ENCODE results near the gene NKTR.
A peak's percentile ranks its signal among the peaks of the same experiment; 100 is the strongest.

The NKTR gene

GRCh38 chr3:42662813-42663535 is 62.5 kb downstream of the NKTR start:
- DNase-seq = peak; percentile 49

DNA sequence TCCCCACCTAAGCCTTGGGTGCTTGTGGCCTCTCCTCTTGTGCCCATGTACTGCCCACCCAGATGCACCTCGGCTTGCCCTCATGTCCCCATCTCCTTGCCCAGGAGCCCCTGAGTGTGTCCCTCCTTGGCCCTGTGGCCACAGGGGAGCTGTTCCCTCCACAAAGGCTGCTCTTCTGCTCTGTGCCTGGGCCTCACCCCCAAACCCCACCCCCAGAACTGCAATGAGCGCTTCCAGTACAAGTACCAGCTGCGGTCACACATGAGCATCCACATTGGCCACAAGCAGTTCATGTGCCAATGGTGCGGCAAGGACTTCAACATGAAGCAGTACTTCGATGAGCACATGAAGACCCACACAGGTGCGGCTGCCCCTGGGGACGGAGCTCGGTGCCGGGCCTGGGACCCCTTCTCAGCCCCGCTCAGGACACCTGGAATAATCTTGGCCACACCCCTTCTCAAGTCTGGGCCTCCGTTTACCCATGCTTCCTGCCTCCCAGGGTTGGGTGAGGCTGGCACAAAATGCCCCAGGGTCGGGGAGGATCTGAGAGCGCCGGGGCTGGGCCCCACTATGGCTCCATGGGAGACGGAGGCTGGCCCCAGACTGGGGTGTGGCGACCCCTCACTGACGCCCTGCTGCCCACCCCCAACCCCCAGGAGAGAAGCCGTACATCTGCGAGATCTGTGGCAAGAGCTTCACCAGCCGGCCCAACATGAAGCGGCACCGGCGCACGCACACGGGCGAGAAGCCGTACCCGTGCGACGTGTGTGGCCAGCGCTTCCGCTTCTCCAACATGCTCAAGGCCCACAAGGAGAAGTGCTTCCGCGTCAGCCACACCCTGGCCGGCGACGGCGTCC is 63.3 kb downstream of the NKTR start:
- DNase-seq = peak; percentile 48

DNA sequence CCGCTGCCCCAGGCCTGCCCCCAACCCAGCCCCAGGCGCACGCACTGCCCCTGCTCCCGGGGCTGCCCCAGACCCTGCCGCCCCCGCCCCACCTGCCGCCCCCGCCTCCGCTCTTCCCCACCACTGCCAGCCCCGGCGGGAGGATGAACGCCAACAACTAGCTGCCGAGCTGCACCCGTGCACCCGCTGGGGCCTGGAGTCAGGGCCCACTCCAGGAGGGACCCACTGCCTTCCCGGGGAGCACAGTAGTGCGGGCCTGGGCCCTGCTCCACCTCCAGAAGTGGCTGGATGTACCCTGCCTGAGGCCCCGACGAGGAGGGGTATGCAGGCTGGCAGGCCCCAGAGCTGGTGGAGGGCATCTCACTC is 63.9 kb downstream of the NKTR start:
- peak; percentile 42 for DNase-seq

- DNase-seq = peak; percentile 51
These were observed 64.8 kb downstream of the NKTR start for GRCh38 chr3:42665050-42665878.

DNA sequence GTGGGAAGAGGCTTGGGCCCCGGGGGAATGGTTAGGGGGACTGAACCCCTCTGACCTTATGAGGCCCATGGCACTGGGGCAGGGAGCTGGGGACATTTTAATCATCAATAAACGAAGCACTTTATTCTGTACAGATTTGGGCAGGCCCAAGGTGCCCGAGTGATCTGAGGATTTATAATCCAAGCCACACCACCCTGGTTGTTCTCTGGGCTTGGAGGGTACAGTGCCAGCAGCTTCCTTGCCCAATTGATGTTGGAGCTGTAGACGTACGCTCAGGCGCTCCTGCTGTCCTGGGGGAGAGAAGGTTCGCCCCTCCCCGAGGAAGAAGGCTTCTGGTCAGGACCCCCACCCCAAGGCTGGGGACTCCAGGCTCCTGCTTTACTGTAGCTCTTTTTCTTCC is 65.5 kb downstream of the NKTR start:
- DNase-seq = peak; percentile 37

GRCh38 chr3:42666577-42666998 is 66.1 kb downstream of the NKTR start:
- peak; percentile 56 for DNase-seq

DNA sequence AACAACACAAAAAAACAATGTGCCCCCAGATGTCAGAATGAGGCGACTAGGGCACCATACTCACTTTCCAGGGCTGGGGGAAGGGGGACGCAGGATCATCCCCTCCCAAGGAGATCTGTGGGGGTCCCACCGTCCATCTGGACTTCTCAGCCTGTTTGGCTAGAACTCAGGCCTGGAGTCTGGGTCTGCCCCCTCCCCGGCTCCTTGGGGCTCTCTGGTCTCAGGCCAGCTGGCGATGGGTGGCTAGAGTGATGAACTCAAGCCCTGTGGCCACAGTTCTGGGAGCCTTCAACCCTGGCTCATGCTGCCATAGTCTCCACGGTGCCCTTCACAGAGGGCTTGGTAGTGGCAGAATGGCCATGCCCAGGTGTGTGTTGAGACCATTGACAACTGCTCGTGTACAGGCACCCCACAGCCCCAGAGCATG is 66.6 kb downstream of the NKTR start:
- DNase-seq = peak; percentile 43

GRCh38 chr3:42667523-42668412 is 67.3 kb downstream of the NKTR start:
- DNase-seq = peak; percentile 48

DNA sequence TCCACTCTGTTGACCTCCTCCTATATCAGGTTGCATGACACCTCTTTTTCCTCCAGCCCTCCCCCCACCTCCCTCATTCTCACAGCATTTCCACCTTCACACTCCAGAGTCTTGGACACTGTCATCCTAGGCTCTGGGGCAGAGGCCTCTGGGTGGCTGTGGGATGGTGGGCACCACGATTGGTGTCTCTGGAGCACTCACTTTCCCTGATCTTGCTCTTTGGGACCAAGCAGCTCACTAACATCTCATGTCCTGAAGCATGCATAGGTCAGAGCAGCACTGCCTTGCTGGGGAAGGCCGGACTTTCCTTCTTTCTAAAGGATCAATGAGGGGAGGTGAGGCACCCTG is 67.9 kb downstream of the NKTR start:
- no peak for DNase-seq

DNA sequence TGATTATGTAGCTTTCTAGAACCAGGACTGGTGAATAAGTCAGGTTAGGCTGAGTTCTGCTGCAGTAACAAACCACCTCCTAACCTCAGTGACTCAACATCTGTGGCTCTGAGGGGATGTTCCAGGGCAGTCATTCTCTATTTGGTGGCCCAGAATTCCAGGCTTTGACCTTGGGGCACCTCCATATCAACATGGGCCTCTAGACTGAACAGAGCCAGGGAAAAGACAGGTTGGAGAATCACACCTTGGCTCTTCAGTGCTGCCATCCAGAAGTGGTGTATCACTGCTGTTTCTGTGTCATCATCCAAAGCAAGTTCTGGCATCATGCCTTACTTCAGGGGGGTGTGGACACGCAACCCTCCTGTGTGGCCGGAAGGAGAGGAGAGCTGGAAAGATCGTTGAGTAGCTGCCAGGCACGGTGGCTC is 68.3 kb downstream of the NKTR start:
- peak; percentile 25 for DNase-seq

DNA sequence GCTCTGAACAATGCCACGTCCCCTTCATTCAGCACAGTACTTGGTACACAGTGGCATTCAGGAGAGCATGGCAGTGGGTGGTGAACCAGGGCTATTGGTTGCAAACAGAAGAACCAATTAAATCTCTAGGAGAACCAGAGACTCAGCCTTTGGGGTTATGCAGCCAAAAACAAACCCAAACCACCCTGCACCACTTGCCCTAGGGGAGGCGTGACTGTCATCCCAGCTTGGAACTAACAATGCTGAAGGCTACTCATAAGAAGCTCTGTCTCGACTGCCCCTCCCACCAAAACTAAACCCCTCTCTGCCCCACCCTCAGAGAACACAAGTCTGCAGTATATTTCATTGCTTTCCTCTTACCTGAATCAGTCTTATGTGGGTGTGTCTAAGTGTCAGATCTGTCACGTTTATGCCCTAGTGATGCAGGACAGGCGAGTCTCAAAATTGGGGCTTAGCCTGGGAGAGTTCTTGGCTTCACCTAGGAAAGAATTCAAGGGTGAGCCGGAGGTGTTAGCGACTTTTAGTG is 69.6 kb downstream of the NKTR start:
- DNase-seq = peak; percentile 6

GRCh38 chr3:42670670-42671069 is 70.2 kb downstream of the NKTR start:
- DNase-seq = peak; percentile 48

DNA sequence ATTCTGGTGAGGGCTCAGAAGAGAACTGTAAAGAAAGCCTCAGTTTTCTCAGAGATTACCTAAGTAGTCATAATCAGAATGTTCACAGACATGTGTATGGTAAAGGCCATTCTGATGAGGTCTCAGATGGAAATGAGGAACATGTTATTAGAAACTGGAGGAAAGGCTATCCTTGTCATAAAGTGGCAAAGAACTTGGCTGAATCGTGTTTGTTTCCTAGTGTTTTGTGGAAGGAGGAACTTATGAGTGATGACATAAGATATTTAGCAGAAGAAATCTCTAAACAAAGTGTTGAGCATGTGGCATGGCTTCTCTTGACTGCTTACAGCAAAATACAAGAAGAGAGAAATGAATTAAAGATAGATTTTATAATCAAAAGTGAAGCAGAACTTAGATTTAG is 72.0 kb downstream of the NKTR start:
- DNase-seq = no peak

DNA sequence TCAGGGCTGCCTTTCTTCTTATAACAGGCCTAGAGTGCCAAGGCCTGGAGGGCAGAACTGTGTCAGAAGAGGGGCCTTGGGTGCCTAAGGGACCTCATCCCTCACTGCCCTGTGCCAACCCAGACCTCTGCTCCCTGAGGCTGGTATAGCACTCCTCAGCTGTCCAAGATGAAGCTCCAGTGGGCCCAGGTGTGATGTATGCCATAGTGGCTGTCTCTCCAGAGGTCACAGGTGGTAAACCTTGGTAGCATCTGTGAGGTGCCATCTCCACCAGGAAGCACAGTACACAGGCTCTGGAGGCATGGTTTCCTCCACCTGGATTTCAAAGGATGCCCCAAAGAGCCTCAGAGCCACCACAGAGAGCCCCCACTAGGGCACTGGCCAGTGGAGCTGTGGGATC is 72.6 kb downstream of the NKTR start:
- peak; percentile 55 for DNase-seq

DNA sequence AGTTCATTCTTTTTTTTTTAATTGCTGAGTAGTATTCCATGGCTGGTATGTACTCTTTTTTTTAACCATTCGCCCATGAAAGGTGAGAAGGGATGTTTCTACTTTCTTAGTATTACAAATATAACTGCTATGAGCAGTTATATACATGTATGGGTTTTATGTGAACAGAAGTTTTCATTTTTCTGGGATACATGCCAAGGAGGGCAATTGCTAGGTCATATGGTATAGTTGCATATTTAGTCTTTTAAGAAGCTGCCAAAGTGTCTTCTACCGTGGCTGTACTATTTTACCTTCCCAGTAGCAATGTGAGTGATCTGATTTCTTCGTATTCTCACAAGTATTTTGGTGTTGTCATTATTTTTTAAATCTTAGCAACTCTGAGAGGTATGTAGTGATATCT is 73.7 kb downstream of the NKTR start:
- no peak for DNase-seq

DNA sequence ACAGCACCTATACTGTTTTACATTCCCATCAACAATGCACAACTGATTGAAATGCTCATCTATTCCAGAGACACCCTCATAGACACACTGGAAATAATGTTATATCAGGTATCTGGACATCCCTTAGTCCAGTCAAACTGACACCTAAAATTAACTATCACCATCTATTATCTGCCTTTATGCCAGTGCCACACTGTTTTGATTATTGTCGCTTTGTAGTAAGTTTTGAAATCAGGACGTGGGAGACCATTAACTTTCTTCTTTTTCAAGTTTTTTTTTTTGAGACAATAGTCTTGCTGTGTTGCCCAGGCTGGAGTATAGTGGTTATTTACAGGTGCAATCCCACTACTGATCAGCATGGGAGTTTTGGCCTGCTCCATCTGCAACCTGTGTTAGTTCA is 75.4 kb downstream of the NKTR start:
- no peak for DNase-seq

GRCh38 chr3:42678447-42678846 is 78.0 kb downstream of the NKTR start:
- DNase-seq = no peak

- DNase-seq = no peak
These were observed 79.8 kb downstream of the NKTR start for GRCh38 chr3:42680271-42680670.

GRCh38 chr3:42680806-42681205 is 80.3 kb downstream of the NKTR start:
- no peak for DNase-seq

DNA sequence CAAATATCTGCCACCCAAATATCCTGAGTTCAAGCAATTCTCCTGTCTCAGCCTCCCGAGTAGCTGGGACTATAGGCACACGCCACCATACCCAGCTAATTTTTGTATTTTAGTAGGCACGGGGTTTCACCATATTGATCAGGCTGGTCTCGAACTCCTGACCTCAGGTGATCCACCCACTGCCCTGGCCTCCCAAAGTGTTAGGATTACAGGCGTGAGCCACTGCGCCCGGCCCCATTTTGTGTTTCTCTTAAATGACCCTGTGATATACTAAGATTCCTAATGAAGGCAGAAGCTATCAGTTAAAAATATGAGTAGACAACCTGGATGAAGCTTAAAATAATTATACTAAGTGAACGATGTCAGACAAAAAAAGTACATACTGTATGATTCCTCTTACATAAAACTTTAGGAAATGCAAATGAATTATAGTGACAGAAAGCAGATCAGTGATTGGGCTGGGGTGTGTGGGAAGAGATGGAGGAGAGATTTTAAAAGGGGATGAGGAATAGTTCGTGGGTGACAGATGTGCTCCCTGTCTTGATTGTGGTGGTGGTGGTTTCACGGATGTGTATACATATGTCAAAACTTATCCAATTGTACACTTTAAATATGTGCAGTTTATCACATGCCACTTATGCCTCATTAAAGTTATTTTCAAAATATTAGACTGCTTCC is 81.0 kb downstream of the NKTR start:
- no peak for DNase-seq

DNA sequence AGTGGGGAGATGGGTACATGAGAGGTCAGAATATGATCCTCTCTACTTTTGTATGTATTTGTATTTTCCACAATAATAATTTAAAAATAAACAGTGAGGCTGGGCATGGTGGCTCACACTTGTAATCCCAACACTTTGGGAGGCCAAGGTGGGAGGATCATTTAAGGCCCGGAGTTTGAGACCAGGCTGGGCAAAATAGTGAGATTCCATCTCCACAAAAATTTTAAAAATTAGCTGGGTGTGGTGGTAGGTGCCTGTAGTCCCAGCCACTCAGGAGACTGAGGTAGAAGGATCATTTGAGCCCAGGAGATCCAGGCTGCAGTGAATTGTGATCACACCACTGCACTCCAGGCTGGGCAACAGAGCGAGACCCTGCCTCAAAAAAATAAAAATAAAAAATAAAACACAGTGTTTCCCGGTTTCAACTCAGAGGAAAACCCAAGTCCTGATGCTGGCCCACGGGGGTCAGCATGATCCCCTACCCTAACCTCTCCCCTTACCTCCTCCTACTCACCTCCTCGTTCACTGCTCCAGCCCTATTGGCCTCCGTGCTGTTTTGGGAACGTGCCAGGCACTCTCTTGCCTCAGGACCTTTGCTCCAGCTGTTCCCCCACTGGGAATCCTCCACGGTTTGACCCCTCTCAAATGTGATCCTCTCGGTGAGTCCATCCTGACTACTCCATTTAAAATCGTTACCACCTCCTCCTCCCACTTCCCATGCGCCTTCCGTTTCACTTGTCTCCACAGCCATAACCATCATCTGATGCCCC is 82.0 kb downstream of the NKTR start:
- DNase-seq = no peak

Measured in activated effector memory CD4-positive, alpha-beta T cell treated with anti-CD3 and anti-CD28 coated beads, Interleukin-2, amount 50 U/mL, for 16 hours (primary cell).